Psoas muscle (tissue), 8 donors: ENCODE data around the gene DBP. TPM values are rescaled to one million over a fixed set of nuclear protein-coding genes. Genes with fewer than 3 reads are reported as not detected.
"Not testable (repeated sequence)": the region's sequence is repeated elsewhere in the genome, so short reads cannot be mapped to it uniquely, and the experiment has no call there.

Source experiments
- ATAC-seq, 4 donors: fragments of 200-7000 bp; cut with Tn5 transposase; one replicate each; pipeline ENCODE4 v1.9.1; 2020; ENCODE audit warnings: moderate library complexity in 3 of 4, mild to moderate bottlenecking in 2 of 4
- DNase-seq, 2 donors: peaks; one replicate each; pipeline ENCODE4 v3.0.0-alpha.2; 2020
- H3K27ac ChIP-seq: fragments of 200-600 bp; one replicate; pipeline ENCODE4 v1.8.0; 2022
- H3K27me3 ChIP-seq, 3 donors: fragments of 200-600 bp in 1 of 3; one replicate each; pipeline versions ENCODE4 v1.6.1 to v1.8.0; 2013 to 2022; ENCODE audit warnings: low read length in 2 of 3, mild to moderate bottlenecking in 2 of 3, moderate library complexity in 1 of 3; ENCODE audit not compliant: insufficient read depth in 3 of 3
- H3K36me3 ChIP-seq, 2 donors: fragments of 200-600 bp in 1 of 2; one replicate each; pipeline versions ENCODE4 v1.6.1 to v1.8.0; 2013 to 2022; ENCODE audit warnings: low read depth in 1 of 2, mild to moderate bottlenecking in 1 of 2, moderate library complexity in 1 of 2; ENCODE audit not compliant: insufficient read depth in 1 of 2
- H3K4me1 ChIP-seq: fragments of 200-600 bp; one replicate; pipeline ENCODE4 v1.8.0; 2022
- H3K4me3 ChIP-seq: fragments of 200-600 bp; one replicate; pipeline ENCODE4 v1.8.0; 2022; ENCODE audit warnings: mild to moderate bottlenecking
- H3K9me3 ChIP-seq: fragments of 200-600 bp; one replicate; pipeline ENCODE4 v1.8.0; 2022
- CTCF ChIP-seq: fragments of 200-600 bp; IDR thresholded peaks from one replicate; pipeline ENCODE4 v1.8.0; 2022; ENCODE audit warnings: antibody characterized with exemption
- WGBS, 3 donors: extraction: QIAGEN DNeasy Blood & Tissue Kit; methylation state at CpG; one replicate each; pipeline versions ENCODE4 v1.1.6 to v1.1.7; 2013; 5-methylcytosine and 5-hydroxymethylcytosine counted together
- intact Hi-C, 2 donors: fragments of 100-400 bp; cut with DNase I; formaldehyde crosslinking; loops; one replicate each; pipeline versions ENCODE4 v1.11.0 to v1.14.2; 2022
- polyA plus RNA-seq, 3 donors: library from polyadenylated mRNA; stranded (reverse); fragments of 200-250 nt; gene quantifications; one replicate each; pipeline ENCODE4 v1.2.3, GENCODE V29; 2013
- total RNA-seq, 4 donors: library from RNA; stranded (reverse); fragmentation: NEBNext Ultra II Directional in 2 of 4; extraction: Animal tissue kit (Norgen Biotek cat#: 25700) in 2 of 4; gene quantifications; one replicate each; pipeline versions ENCODE4 v1.2.1 to v1.2.4, GENCODE V29; 2021 to 2023
- donor health status: healthy with polysubstance abuse.
- donor health status: DM: no; HTN: no; CAD: no; lungs with moderate emphysema.
- donor health status: Bipolar disorder and iron deficiency.
- donor health status: healthy.
- donor health status: DM: yes; HTN: yes; CAD: no.
- donor health status: DM: no; HTN: no; CAD: no.
- donor health status: DM: no; HTN: no; CAD: no.
- donor health status: DM: yes; HTN: yes; CAD: no.

Gene DBP
- total and polyA plus RNA-seq, 7 donors = 2.8 to 14.5 (median 5.8) TPM

- intact Hi-C loops = no loop called here
- H3K27me3 ChIP-seq = no peaks in the 10 kb centered on the region
- no peaks in the 10 kb centered on the region for H3K36me3 ChIP-seq
- WGBS, 3 donors = 93 to 95% (median 95%) methylated on average over 41 to 50 of the region's 50 CpGs
- H3K9me3 ChIP-seq = no peaks in the 10 kb centered on the region
- DNase-seq (no peak), ATAC-seq (no peak)
- no peak for TF ChIP-seq CTCF
- no peaks in the 10 kb centered on the region for H3K4me1 ChIP-seq
- no peak overlapping the region for H3K27ac ChIP-seq
- H3K4me3 ChIP-seq = no peak overlapping the region
Measured at GRCh38 chr19:48661711-48662090, 24.5 kb upstream of the DBP start.

- Histone ChIP-seq H3K4me1 (no peaks in the 10 kb centered on the region), H3K36me3 (no peaks in the 10 kb centered on the region), H3K27me3 (no peaks in the 10 kb centered on the region), H3K27ac (peak overlapping the region; percentile 23), H3K4me3 (no peak overlapping the region), H3K9me3 (no peaks in the 10 kb centered on the region)
- 55 to 65% (median 59%) methylated on average over 35 of the region's 35 CpGs for WGBS, 3 donors
- intact Hi-C loops = no loop called here
- ATAC-seq = peak; percentile 83 to 95 (median 88)
- DNase-seq = peak; percentile 83 to 93
- no peak for TF ChIP-seq CTCF
Measured at GRCh38 chr19:48660852-48661710, 23.9 kb upstream of the DBP start.

- no peak for TF ChIP-seq CTCF
- WGBS, 3 donors = 80 to 85% (median 84%) methylated on average over 5 of the region's 5 CpGs
- H3K36me3 ChIP-seq = no peaks in the 10 kb centered on the region
- H3K4me3 ChIP-seq = no peak overlapping the region
- intact Hi-C loops = no loop called here
- H3K9me3 ChIP-seq = no peaks in the 10 kb centered on the region
- H3K27me3 ChIP-seq = no peaks in the 10 kb centered on the region
- ATAC-seq = no peak
- H3K27ac ChIP-seq = no peak overlapping the region
- no peaks in the 10 kb centered on the region for H3K4me1 ChIP-seq
- no peak for DNase-seq
Measured at GRCh38 chr19:48659768-48660167, 22.6 kb upstream of the DBP start.

- WGBS, 3 donors = 92 to 98% (median 93%) methylated on average over 6 of the region's 6 CpGs
- TF ChIP-seq CTCF = no peak
- intact Hi-C loops = no loop called here
- ATAC-seq = no peak
- H3K4me3 ChIP-seq = no peak overlapping the region
- H3K27ac ChIP-seq = no peak overlapping the region
- H3K27me3 ChIP-seq = no peaks in the 10 kb centered on the region
- no peaks in the 10 kb centered on the region for H3K9me3 ChIP-seq
- no peak for DNase-seq
- no peaks in the 10 kb centered on the region for H3K36me3 ChIP-seq
- H3K4me1 ChIP-seq = no peaks in the 10 kb centered on the region
Measured at GRCh38 chr19:48658483-48658882, 21.3 kb upstream of the DBP start.

- DNase-seq, intact Hi-C loops, H3K27me3 ChIP-seq, H3K4me1 ChIP-seq, H3K27ac ChIP-seq, H3K9me3 ChIP-seq, H3K36me3 ChIP-seq, H3K4me3 ChIP-seq, ATAC-seq: not testable (repeated sequence)
- 92 to 98% (median 97%) methylated on average over 5 of the region's 5 CpGs for WGBS, 3 donors
Measured at GRCh38 chr19:48657828-48658227, 20.6 kb upstream of the DBP start.
